Caco-2 (cell line): ENCODE results near the gene FMN1. TPM values are rescaled to one million over a fixed set of nuclear protein-coding genes. Genes with fewer than 3 reads are reported as not detected.

Source experiments
- BruUV-seq: library from RNA; stranded (reverse); fragments of 400-500 nt; replicated peaks from 2 replicates; lab custom pipeline; 2021; lab: Mats Ljungman, UMichigan
- CTCF ChIA-PET: fragments of 300-600 bp; sonication (Branson Sonifier 250); formaldehyde crosslinking; loops from one replicate; lab custom pipeline; 2022; ENCODE audit warnings: antibody characterized with exemption; lab: Charles Lee
- POLR2A ChIA-PET: fragments of 300-600 bp; sonication (Branson Sonifier 250); formaldehyde crosslinking; loops from one replicate; lab custom pipeline; 2022; ENCODE audit warnings: antibody characterized with exemption; lab: Charles Lee
- DNase-seq, 2 experiments: peaks; one replicate each; pipeline versions ENCODE4 v3.0.0 to v3.0.0-alpha.2; 2020 to 2022
- H3K27me3 ChIP-seq: replicated peaks from 2 replicates; pipeline ENCODE4 v1.6.0; 2011; ENCODE audit warnings: low read length; ENCODE audit not compliant: control insufficient read depth, insufficient read depth
- H3K36me3 ChIP-seq: 2 replicates; pipeline ENCODE4 v1.5.1; 2011; ENCODE audit warnings: low read length; ENCODE audit not compliant: control insufficient read depth, insufficient read depth
- H3K4me1 ChIP-seq: fragments of 250-450 bp; sonication (Bioruptor Pico); 2 replicates; pipeline ENCODE4 v1.5.1; 2020; ENCODE audit warnings: mild to moderate bottlenecking
- H3K4me3 ChIP-seq: 2 replicates; pipeline ENCODE4 v1.5.1; 2011; ENCODE audit warnings: low read depth, mild to moderate bottlenecking, control low read depth, low read length
- H3K9me3 ChIP-seq: fragments of 250-450 bp; sonication (Bioruptor Pico); 2 replicates; pipeline ENCODE4 v1.5.1; 2020; ENCODE audit warnings: mild to moderate bottlenecking, moderate library complexity
- H3K27ac Mint-ChIP-seq: one replicate; pipeline ENCODE4 v1.8.0; 2022; ENCODE audit warnings: mixed read lengths; ENCODE audit not compliant: unreplicated experiment
- H3K27me3 Mint-ChIP-seq: one replicate; pipeline ENCODE4 v1.8.0; 2022; ENCODE audit warnings: mixed read lengths; ENCODE audit not compliant: insufficient read depth, unreplicated experiment
- H3K36me3 Mint-ChIP-seq: one replicate; pipeline ENCODE4 v1.8.0; 2022; ENCODE audit warnings: mild to moderate bottlenecking, mixed read lengths; ENCODE audit not compliant: insufficient read depth, unreplicated experiment
- H3K4me1 Mint-ChIP-seq: one replicate; pipeline ENCODE4 v1.8.0; 2022; ENCODE audit warnings: low read depth, mixed read lengths; ENCODE audit not compliant: unreplicated experiment
- H3K4me3 Mint-ChIP-seq: one replicate; pipeline ENCODE4 v1.8.0; 2022; ENCODE audit warnings: mild to moderate bottlenecking, moderate library complexity, mixed read lengths; ENCODE audit not compliant: unreplicated experiment
- H3K9me3 Mint-ChIP-seq: one replicate; pipeline ENCODE4 v1.8.0; 2022; ENCODE audit warnings: mixed read lengths; ENCODE audit not compliant: unreplicated experiment
- intact Hi-C: fragments of 100-400 bp; cut with micrococcal nuclease; formaldehyde crosslinking; loops from one replicate; pipeline ENCODE4 v1.10.0; 2022; ENCODE audit not compliant: unreplicated experiment
- total RNA-seq: library from RNA; stranded (reverse); gene quantifications from 2 replicates; pipeline ENCODE4 v1.2.3, GENCODE V29; 2022
- TF ChIP-seq, protein P1 (sequence below), 2 experiments: fragments of 200-600 bp in 1 of 2; IDR thresholded peaks; 1 replicate in 1 of 2; 2 replicates in 1 of 2; pipeline versions ENCODE4 v1.5.1 to v1.8.0; 2011 to 2022; ENCODE audit warnings: antibody characterized with exemption in 1 of 2, control low read depth in 1 of 2, inconsistent platforms in 1 of 2, low read depth in 1 of 2, low read length in 1 of 2, mild to moderate bottlenecking in 1 of 2, moderate library complexity in 1 of 2; ENCODE audit not compliant: insufficient read depth in 1 of 2, severe bottlenecking in 1 of 2, unreplicated experiment in 1 of 2

The FMN1 gene
- total RNA-seq, 1 experiment from 2014 or later, result 1.6 TPM

DNA sequence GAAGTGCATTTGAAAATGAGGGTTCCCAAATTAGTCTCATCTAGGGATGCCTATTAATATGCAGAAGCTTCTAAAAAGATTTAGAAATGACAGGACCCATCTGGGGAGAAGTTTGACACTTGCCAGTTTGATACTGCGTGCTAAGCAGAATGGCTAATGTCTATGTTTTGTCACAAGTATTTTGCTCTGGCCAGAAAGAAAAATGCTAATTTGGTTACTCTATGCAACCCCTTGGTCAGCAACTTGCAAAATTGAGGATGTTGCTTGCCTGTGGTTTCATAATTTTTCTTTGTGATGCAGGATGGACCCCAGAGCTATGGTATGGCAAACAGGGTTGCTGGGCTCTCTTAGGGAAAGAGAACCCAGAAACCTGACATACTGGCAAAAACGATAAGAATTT, 148.2 kb downstream of the FMN1 start:
- H3K36me3 Mint-ChIP-seq, result no peaks in the 10 kb centered on the region
- ChIA-PET POLR2A (no interaction called here), CTCF (no interaction called here)
- peaks cover 60% of the 10 kb centered on the region for H3K9me3 Mint-ChIP-seq
- H3K27ac Mint-ChIP-seq, result no peak overlapping the region
- no peak overlapping the region for H3K4me3 Mint-ChIP-seq
- BruUV-seq, result no TSS peak
- no peaks in the 10 kb centered on the region for H3K27me3 Mint-ChIP-seq
- Histone ChIP-seq H3K4me1 (no peaks in the 10 kb centered on the region), H3K27me3 (no peaks in the 10 kb centered on the region), H3K4me3 (no peak overlapping the region), H3K9me3 (peaks cover 28% of the 10 kb centered on the region), H3K36me3 (no peaks in the 10 kb centered on the region; the same call in 1 of the 2 replicates)
- H3K4me1 Mint-ChIP-seq, result no peaks in the 10 kb centered on the region
- TF ChIP-seq, protein P1, sequence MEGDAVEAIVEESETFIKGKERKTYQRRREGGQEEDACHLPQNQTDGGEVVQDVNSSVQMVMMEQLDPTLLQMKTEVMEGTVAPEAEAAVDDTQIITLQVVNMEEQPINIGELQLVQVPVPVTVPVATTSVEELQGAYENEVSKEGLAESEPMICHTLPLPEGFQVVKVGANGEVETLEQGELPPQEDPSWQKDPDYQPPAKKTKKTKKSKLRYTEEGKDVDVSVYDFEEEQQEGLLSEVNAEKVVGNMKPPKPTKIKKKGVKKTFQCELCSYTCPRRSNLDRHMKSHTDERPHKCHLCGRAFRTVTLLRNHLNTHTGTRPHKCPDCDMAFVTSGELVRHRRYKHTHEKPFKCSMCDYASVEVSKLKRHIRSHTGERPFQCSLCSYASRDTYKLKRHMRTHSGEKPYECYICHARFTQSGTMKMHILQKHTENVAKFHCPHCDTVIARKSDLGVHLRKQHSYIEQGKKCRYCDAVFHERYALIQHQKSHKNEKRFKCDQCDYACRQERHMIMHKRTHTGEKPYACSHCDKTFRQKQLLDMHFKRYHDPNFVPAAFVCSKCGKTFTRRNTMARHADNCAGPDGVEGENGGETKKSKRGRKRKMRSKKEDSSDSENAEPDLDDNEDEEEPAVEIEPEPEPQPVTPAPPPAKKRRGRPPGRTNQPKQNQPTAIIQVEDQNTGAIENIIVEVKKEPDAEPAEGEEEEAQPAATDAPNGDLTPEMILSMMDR (IDR thresholded peaks at IDR 0.05; ENCODE audit: insufficient read depth in 1 of 2, low read depth in 1 of 2, low read length in 1 of 2, severe bottlenecking in 1 of 2, unreplicated experiment in 1 of 2), result no peak
- intact Hi-C loops, result no loop called here
- no peak for DNase-seq

DNA sequence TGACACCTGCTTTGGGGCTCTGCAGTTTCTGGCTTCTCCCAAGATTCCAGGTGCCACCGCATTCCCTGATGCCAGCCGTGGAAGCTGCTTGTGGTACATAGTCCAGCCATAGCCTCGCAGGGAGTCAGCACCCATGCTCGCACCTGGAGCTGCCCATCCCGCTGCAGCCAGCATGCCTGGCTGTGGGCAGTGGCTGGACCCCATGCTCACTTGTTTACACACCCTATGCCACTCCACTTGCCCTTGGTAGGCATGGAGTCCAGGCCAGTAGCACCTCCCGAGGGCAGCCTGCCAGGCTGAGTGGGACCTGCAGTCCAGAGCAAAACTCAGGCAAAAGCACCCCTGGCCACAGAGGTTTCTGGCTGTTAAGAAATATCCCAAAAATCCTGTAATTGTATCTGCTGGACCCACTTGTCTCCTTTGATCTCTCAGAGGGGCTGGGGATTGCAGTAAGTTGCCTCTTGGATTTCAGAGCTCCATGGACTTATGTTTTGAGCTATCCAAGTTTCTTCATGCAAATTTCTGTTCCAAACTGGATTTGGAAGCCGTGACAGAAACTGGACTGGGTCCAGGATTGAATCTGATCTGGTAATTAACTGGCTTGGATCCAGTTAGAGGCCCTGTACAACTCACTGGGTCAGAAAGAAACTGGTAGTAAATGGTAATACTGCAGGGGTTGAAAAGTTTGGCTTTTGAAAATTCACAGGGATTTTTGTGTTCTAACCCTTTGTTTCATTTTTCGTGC, 149.3 kb downstream of the FMN1 start:
- BruUV-seq, result no TSS peak

DNA sequence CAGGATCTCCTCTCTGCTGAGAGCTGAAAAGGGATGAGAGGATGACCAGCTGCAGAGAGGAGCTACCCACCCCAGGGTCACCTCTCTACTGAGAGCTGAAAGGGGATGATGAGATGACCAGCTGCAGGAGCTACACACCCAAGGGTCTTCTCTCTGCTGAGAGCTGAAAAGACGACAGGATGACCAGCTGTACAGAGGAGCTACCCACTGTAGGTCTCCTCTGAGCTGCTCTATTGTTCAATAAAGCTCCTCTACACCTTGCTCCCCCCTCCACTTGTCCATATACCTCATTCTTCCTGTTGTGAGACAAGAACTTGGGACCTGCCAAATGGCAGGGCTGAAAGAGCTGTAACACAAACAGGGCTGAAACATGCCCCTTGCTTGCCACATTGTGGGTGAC, 149.9 kb downstream of the FMN1 start:
- DNase-seq, result no peak
- Histone ChIP-seq H3K36me3 (no peaks in the 10 kb centered on the region; the same call in 1 of the 2 replicates), H3K4me3 (no peak overlapping the region), H3K9me3 (peaks cover 23% of the 10 kb centered on the region), H3K4me1 (no peaks in the 10 kb centered on the region), H3K27me3 (no peaks in the 10 kb centered on the region)
- TF ChIP-seq, protein P1 (IDR thresholded peaks at IDR 0.05; ENCODE audit: insufficient read depth in 1 of 2, low read depth in 1 of 2, low read length in 1 of 2, severe bottlenecking in 1 of 2, unreplicated experiment in 1 of 2), result no peak
- ChIA-PET POLR2A (no interaction called here), CTCF (no interaction called here)
- intact Hi-C loops, result no loop called here
- Mint-ChIP-seq H3K4me1 (no peaks in the 10 kb centered on the region), H3K27ac (no peak overlapping the region), H3K4me3 (no peak overlapping the region), H3K36me3 (no peaks in the 10 kb centered on the region), H3K27me3 (no peaks in the 10 kb centered on the region), H3K9me3 (peaks cover 47% of the 10 kb centered on the region)
- no TSS peak for BruUV-seq

More for the DNA sequence above, 149.3 kb downstream of the FMN1 start:
- TF ChIP-seq, protein P1 (IDR thresholded peaks at IDR 0.05; ENCODE audit: insufficient read depth in 1 of 2, low read depth in 1 of 2, low read length in 1 of 2, severe bottlenecking in 1 of 2, unreplicated experiment in 1 of 2), result no peak
- Mint-ChIP-seq H3K27ac (no peak overlapping the region), H3K27me3 (no peaks in the 10 kb centered on the region), H3K4me3 (no peak overlapping the region), H3K36me3 (no peaks in the 10 kb centered on the region), H3K9me3 (peaks cover 54% of the 10 kb centered on the region), H3K4me1 (no peaks in the 10 kb centered on the region)
- CTCF ChIA-PET, result no interaction called here
- intact Hi-C loops, result no loop called here
- no peaks in the 10 kb centered on the region for H3K27me3 ChIP-seq
- H3K4me3 ChIP-seq, result no peak overlapping the region
- no peaks in the 10 kb centered on the region; the same call in 1 of the 2 replicates for H3K36me3 ChIP-seq
- DNase-seq, result no peak
- POLR2A ChIA-PET, result no interaction called here
- peaks cover 28% of the 10 kb centered on the region for H3K9me3 ChIP-seq
- no peaks in the 10 kb centered on the region for H3K4me1 ChIP-seq
